NCI-H2196 (cell line): ENCODE data around the gene CD300LG.
"Not testable (repeated sequence)": the region's sequence is repeated elsewhere in the genome, so short reads cannot be mapped to it uniquely, and the experiment has no call there.

Experiments used
- DNase-seq: peaks from one replicate; lab custom pipeline; 2025; ENCODE audit not compliant: unreplicated experiment; lab: John Stamatoyannopoulos, UW

Gene CD300LG

GRCh38 chr17:43823350-43824084 lies 23.5 kb upstream of the CD300LG start:
- peak; percentile 46 for DNase-seq

DNA sequence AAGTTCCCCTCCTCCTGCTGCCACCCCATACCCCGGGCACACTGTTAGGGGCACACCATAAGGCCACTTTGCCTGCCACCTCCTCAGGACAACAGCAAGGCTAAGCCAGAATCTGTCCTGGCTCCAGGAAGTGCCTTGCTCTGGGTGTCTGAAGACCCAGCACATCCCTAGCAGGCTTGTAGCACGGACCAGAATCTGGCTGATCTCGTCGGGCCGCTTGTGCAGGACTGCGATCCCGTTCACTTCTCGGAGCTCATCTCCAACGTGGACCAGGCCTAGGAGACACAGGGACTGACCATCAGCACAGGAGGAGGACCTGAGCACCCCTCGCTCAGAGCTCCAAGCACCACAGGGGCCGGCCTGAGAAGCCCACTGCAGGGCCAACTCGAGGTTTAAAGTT lies 21.4 kb upstream of the CD300LG start:
- DNase-seq = no peak

DNA sequence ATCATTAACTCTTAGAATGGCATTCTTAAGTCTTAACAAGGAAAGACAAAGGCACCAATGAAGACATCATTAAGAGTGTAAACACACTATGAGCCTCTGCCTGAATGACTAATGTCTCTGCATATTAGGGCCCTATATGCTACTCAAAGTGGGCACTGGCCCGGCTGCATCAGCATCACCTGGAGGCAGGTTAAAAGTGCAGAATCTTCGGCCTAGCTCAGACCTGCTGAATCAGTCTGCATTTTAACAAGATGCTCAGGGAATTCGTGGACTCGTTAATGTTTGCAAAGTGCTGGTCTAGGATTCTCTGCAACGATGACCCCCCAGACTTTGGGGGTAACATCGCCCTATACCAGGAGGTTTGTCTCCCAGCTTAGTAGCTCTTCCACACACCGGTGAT lies 20.8 kb upstream of the CD300LG start:
- no peak for DNase-seq

- DNase-seq = no peak
Observed at GRCh38 chr17:43827596-43827995, 19.4 kb upstream of the CD300LG start.

DNA sequence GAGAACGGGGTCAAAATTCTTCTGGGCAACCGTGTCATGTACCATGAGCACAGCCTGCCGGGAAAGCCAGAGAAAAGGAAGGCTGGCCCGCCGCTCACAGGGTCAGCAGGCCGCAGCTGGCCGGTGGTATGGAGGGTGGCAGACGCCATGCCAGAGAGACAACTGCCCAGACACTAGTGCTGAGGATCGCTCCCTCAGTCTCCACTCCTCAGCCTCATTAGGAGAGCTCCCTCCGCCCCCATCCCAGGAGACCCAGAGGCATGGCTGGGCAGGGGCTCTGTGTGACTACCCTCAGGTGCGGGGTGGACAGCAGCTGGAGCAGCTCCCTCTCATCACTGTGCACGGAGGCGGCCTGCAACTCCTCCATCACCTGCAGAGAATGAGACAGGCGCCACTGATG lies 17.2 kb upstream of the CD300LG start:
- DNase-seq = no peak

- DNase-seq = no peak
Observed at GRCh38 chr17:43830510-43831140, 16.4 kb upstream of the CD300LG start.

DNA sequence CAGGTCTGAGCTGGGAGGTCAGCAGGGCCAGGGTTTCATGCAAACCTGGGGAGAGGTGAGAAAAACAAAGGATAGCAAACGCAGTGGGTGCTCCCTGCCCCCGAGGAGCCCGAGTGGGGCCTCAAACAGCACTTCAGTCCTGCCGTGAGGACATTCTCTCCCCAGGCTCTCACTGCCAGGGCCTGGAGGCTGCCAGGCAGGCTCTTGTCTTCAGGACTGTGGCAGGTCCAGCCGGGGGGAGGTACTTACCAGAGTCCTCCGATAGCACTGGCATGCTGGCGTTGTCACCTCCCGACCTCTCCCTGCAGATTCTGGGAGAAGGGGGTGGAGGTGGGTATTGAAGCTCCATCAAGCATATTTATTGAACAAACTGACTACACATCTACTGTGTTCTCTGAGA lies 15.3 kb upstream of the CD300LG start:
- no peak for DNase-seq

DNA sequence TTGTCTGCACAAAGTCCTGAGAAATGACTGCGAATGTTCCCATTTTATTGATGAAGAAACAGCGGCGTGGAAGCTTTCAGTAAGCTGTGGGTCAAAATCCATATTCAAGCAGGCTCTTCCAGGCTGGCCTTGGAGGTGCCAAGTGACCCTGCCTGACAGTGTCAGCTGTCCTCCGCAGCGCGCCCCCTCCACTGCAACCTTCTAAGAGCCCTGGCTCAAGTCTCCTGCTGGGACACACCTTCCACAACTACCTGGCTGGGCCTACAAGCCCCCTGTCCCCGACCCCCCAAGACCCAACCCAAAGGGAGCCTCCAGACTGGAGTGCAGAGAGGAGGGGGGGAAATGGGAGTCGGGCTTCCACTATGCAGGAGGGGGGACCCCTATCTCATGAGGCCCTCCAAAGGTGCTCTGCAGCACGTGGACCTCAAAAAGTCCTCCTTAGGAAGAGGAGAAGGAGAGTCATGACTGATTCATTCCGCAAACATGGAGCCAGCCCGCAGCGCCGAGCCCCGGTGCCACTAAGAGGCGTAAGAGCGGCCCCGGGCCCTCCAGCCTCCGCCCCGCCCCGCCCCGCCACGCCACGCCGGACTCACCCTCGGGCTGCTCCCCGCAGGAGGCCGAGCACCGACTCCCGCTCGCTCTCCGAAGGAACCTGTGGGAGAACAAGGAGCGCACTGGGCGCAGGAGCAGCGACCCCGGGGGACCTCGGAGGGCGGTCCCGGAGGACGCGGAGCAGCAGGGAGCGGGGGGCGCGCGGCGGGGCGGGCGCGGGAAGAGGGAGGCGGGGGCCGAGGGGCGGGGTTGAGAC lies 14.6 kb upstream of the CD300LG start:
- peak; percentile 44 for DNase-seq

DNA sequence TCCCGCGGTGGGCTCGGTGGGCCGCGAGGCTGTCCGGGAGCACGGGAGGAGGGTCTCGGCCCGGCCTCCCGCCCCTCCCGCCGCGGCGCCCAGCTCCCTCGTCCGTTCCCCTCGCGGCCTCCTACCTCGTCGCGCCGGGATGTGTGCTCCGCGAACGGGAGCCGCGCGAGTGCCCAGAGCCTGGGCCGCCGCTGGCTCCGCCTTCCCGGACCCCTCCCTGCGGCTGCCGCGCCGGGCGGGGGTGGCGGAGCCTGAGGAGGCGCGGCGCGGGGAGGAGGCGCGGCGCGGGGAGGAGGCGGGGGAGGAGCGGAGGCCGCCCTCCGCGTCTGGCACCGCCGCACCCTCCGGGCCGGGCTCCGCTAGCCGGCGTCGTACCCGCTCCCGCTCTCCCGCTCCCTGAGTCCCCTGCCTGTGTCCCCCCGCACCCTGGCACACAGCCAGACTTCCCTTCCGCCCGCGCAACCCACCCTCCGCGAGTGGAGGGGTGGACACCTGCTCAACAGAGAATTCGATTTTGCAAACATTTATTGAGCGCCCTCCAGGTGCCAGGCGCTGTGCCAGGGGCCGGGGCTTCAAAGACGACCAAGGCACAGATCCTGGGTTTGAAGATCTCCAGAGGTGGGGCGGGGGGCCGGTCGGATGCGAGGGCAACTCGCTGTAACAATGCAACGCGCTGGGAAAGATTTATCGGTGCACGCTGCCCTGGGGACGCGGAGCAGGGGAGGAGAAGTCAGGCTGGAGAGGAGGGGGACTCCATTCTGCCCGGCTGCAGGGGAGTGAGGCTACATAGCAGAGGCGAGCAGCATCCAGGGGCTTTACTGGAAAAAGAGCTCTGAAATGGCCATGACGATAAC lies 13.8 kb upstream of the CD300LG start, which contains the start of gene MPP3:
MPP3 (minus strand) TSS at position 171 of the 854 bp plus-strand sequence. CDS start 1,240 bp downstream, outside the sequence.
- DNase-seq = peak; percentile 92

DNA sequence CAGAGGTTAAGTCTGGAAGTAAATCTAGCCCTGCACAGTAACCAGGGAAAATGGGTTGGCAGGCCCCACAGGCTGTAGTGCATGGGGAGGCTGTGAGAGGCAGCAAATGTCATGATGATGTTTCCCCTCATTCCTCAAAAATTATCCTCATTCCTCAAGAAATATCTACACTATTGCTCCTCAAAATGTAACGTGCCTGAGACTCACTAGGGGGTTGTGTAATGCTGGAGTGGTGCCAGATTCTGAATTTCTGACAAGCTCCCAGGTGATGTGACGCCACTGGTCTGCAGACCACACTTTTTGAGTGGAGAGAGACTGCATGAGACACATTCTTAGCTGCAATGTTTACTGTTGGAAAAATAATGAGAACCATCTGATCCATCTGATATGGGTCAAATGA lies 12.9 kb upstream of the CD300LG start:
- DNase-seq = no peak

DNA sequence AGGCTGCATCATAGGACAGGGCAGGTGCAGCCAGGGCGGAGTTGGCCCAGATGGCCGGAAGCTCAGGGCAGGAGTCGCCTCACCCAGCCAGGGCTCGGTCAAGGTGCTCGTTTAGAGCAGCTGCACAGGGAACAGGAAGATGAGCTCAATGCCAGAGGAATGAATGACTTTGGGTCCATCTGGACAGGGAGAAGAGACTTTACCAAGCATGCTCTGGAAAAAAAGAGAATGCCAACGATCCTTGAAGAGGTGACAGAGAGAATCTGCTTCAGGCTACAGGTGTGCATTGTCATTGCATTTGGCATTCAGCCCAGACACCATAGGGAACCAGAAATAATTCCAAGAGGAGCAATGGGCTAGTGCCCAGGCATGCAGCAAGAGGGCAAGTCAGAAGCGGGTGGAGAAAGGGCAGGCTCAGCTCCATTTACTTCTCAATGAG lies 7.3 kb upstream of the CD300LG start:
- DNase-seq = peak; percentile 99

- DNase-seq = no peak
Observed at GRCh38 chr17:43840814-43841213, 6.2 kb upstream of the CD300LG start.

GRCh38 chr17:43841282-43841681 lies 5.7 kb upstream of the CD300LG start:
- no peak for DNase-seq

DNA sequence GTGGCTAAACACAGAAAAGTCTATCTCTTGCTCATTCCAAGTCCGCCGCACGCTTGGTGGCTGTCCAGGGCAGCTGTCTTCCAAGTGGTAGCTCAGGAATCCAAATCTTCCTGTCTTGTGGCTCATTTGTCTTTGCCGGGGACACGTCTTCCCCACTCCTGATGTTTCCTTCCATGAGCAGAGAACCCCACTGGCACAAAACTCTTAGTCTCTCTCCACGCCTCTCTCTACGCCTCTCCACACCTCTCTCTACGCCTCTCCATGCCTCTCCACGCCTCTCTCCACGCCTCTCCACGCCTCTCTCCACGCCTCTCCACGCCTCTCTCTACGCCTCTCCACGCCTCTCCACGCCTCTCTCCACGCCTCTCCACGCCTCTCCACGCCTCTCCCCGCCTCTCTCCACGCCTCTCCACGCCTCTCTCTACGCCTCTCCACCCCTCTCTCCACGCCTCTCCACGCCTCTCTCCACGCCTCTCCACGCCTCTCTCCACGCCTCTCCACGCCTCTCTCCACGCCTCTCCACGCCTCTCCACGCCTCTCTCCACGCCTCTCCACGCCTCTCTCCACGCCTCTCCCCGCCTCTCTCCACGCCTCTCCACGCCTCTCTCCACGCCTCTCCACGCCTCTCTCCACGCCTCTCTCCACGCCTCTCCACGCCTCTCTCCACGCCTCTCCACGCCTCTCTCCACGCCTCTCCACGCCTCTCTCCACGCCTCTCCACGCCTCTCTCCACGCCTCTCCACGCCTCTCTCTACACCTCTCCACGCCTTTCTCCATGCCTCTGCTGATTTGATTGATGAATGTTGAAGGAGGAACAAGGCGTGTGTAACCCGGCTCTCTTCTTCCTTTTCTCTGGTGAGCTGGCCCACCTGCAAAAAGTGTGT lies 4.6 kb upstream of the CD300LG start:
- not testable (repeated sequence) for DNase-seq

DNA sequence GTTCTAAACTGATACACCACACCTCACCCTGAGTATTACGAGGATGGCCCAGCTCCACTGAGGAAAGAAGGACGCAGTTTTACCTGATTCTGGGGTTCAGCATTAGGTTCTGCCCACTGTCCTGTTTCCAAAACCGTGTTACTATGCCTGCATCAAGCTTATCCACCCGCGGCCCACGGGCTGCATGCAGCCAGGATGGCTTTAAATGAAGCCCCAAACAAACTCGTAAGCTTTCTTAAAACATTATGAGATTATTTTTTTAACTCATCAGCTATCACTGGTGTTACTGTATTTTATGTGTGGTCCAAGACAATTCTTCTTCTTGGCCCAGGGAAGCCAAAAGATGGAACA lies 4.0 kb upstream of the CD300LG start:
- DNase-seq = no peak

- DNase-seq = no peak
Observed at GRCh38 chr17:43844241-43844640, 2.7 kb upstream of the CD300LG start.

DNA sequence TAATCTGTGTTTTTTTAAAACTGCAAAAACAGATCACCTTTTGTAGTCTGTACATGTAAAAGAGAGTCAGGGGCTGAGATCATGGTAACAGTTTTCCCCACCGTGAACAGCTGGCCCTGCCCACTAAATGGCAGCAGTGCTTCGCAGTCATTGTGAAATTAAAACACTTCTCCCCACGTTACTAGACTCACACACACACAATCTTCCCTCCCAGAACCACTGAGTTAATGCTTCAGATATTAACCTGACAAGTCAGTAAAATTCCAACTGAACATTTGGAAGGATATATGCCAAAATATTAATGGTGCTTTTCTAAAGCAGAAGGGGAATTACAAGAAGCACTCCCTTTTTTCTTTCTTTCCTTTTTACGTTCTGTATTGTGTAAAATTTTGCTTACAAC lies 1.2 kb upstream of the CD300LG start:
- DNase-seq = no peak

GRCh38 chr17:43846221-43846712 lies 709 bp upstream of the CD300LG start:
- peak; percentile 82 for DNase-seq

GRCh38 chr17:43848601-43849000 lies 1.6 kb downstream of the CD300LG start:
- DNase-seq = no peak

DNA sequence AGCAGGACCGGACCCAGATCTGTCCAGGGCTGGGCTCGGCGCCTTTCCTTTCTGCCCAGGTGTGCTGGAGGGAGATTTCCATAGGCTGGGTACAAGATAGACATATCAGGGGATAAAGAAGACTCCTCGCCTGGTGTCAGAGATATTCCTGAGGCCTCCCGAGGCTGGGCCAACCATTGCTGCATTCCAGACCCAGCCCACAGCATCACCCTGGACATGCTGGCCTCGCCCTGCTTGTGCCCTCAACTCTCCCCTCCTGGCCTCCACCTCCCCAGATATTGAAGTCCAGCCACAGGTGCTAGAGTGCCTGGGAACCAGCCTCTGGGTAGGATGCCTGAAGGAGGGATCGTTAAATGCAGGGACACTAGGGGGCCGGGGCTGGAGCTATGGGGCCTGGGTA lies 2.1 kb downstream of the CD300LG start:
- DNase-seq = no peak
